ENCODE results near the gene TBC1D7. TPM values are rescaled to one million over a fixed set of nuclear protein-coding genes. Genes with fewer than 3 reads are reported as not detected.

Gene TBC1D7
- total RNA-seq (2021) (32.1 and 34.2 TPM in 2 replicates), Bru-seq, nascent RNA (percentile 76 among the genes with signal in this experiment), BruChase-seq, experiment 1, labeled RNA remaining after a 2-hour chase (percentile 72 among the genes with signal in this experiment), BruChase-seq, experiment 2, labeled RNA remaining after a 6-hour chase (percentile 69 among the genes with signal in this experiment)
- long read RNA-seq, transcript TBC1D7-204 (8 exons, 1,276 nt) = major isoform, 14 of 75 reads
- long read RNA-seq, transcript TBC1D7-202 (8 exons, 1,116 nt) = minor isoform, 9 of 75 reads
- long read RNA-seq, partial matches to known transcripts = 10 of 75 reads
- long read RNA-seq, other reads (novel, unspliced or antisense) = 39 of 75 reads

DNA sequence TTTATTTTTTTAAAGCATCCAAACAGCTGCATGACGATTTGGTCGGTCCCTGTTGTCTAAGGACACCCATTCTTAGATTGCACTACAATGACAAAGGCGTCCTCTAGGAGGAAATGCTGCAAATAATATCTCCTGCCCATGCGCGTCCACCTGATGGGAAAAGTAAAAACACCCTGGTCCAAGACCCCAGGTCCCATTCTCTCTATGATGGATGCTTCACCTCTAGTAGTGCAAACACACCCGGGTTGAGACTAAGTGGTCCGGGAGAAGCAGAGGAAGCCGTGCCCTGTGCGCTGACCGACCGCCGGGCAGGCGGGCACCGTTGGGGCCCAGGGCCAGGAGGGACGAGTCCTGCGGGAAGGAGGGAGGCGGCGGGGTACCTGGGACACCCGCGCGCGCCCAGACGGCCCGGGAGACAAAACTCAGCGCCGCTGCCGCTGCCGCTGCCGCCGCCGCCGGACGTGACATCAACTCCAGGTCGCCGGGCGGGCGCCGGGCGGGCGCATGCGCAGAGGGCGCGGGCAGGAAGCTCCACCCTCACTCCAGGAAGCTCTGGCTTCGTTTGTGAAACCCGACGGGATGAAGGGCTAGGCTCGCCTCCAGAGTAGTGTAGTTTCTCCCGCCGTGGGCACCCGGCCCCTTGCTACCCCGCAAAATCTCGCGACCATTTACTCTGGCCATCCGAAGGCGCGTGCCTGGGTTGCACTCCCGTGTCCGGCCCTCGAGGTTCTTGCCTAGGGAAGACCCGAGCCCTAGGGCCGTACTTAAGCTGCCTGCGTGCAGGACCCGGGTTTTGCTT is at the start of gene TBC1D7:
TBC1D7 (minus strand) TSS at position 462 of the 799 bp plus-strand sequence. CDS start 1,639 bp downstream, outside the sequence.
- Histone ChIP-seq H3K36me3 (ENCODE audit: insufficient read depth, low read length, poor library complexity, severe bottlenecking) (peaks cover 10% of the 10 kb centered on the region), H3K4me1 (ENCODE audit: insufficient read depth, low read length, poor library complexity, severe bottlenecking) (peaks cover 18% of the 10 kb centered on the region), H3K27me3 (replicated peaks; ENCODE audit: insufficient read depth, low read depth, low read length, poor library complexity) (no peaks in the 10 kb centered on the region), H3K4me3 (ENCODE audit: low read depth, low read length, poor library complexity, severe bottlenecking) (peak within 1 kb of the TSS; percentile 82), H3K27ac (ENCODE audit: low read depth, low read length, poor library complexity, severe bottlenecking) (peak within 1 kb of the TSS; percentile 86), H3K9me3 (ENCODE audit: low read depth, low read length, poor library complexity, severe bottlenecking) (no peaks in the 10 kb centered on the region)
- CTCF ChIA-PET = interaction anchor here (0.6 to 0.8 kb wide), 2 partner anchors 17 to 99 kb away, joined by 3 read pairs; no protein-coding TSS in a partner anchor
- TSS peak; percentile 54 for BruUV-seq (replicated peaks)
- POLR2A ChIA-PET (ENCODE audit: low non-redundant PET) = interaction anchor here (0.6 kb wide), 1 partner anchor 804 kb away, joined by 5 read pairs; no protein-coding TSS in a partner anchor
- TF ChIP-seq, protein P1, sequence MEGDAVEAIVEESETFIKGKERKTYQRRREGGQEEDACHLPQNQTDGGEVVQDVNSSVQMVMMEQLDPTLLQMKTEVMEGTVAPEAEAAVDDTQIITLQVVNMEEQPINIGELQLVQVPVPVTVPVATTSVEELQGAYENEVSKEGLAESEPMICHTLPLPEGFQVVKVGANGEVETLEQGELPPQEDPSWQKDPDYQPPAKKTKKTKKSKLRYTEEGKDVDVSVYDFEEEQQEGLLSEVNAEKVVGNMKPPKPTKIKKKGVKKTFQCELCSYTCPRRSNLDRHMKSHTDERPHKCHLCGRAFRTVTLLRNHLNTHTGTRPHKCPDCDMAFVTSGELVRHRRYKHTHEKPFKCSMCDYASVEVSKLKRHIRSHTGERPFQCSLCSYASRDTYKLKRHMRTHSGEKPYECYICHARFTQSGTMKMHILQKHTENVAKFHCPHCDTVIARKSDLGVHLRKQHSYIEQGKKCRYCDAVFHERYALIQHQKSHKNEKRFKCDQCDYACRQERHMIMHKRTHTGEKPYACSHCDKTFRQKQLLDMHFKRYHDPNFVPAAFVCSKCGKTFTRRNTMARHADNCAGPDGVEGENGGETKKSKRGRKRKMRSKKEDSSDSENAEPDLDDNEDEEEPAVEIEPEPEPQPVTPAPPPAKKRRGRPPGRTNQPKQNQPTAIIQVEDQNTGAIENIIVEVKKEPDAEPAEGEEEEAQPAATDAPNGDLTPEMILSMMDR (conservative IDR thresholded peaks at IDR 0.05; ENCODE audit: low read depth, low read length) = 0 out of 2 replicates have a peak, but pooled peaks have one; percentile 10
- no peak for TF ChIP-seq EZH2 (IDR thresholded peaks at IDR 0.05; ENCODE audit: borderline replicate concordance, low read depth, low read length, poor library complexity, severe bottlenecking)
- intact Hi-C loops (cut with micrococcal nuclease; ENCODE audit: unreplicated experiment) = no loop called here
- peak; percentile 93 for DNase-seq (ENCODE audit: low spot score)

- Histone ChIP-seq H3K27ac (ENCODE audit: low read depth, low read length, poor library complexity, severe bottlenecking) (no peak overlapping the region), H3K36me3 (ENCODE audit: insufficient read depth, low read length, poor library complexity, severe bottlenecking) (no peaks in the 10 kb centered on the region), H3K27me3 (replicated peaks; ENCODE audit: insufficient read depth, low read depth, low read length, poor library complexity) (no peaks in the 10 kb centered on the region), H3K4me1 (ENCODE audit: insufficient read depth, low read length, poor library complexity, severe bottlenecking) (peaks cover 7% of the 10 kb centered on the region), H3K4me3 (ENCODE audit: low read depth, low read length, poor library complexity, severe bottlenecking) (no peak overlapping the region), H3K9me3 (ENCODE audit: low read depth, low read length, poor library complexity, severe bottlenecking) (no peaks in the 10 kb centered on the region)
- ChIA-PET CTCF (no interaction called here), POLR2A (ENCODE audit: low non-redundant PET) (no interaction called here)
- TF ChIP-seq, protein P1 (conservative IDR thresholded peaks at IDR 0.05; ENCODE audit: low read depth, low read length) = no peak
- TF ChIP-seq EZH2 (IDR thresholded peaks at IDR 0.05; ENCODE audit: borderline replicate concordance, low read depth, low read length, poor library complexity, severe bottlenecking) = no peak
- no peak for DNase-seq (ENCODE audit: low spot score)
- intact Hi-C loops (cut with micrococcal nuclease; ENCODE audit: unreplicated experiment) = no loop called here
- no TSS peak for BruUV-seq (replicated peaks)
Observed at GRCh38 chr6:13377054-13377758, 48.9 kb upstream of the TBC1D7 start.

DNA sequence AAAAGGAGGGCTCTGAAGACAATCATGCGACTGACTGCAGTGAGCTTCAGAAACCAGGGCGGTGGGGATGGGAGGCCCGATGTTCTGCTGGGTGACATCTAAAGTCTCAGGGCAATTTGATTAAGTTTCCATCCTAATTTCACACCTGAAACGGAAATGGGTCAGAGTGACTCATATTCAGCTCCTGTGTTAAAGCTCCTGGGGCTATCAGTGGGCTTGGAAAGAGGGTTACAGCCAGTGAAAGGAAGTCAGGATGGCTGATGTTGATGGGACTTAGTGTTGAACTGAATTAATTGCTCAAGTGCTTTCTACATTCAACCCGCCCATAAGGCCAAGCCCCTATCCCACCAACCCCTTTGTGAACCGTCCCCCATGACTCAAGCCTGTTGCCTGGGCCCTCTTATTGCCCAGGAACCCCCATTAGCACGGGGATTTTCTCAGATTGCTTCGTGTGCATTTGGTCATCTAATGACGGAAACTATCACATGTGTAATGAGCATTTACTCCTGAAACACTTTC is 47.1 kb upstream of the TBC1D7 start:
- BruUV-seq (replicated peaks) = no TSS peak
- Histone ChIP-seq H3K4me1 (ENCODE audit: insufficient read depth, low read length, poor library complexity, severe bottlenecking) (peaks cover 15% of the 10 kb centered on the region), H3K36me3 (ENCODE audit: insufficient read depth, low read length, poor library complexity, severe bottlenecking) (no peaks in the 10 kb centered on the region), H3K27ac (ENCODE audit: low read depth, low read length, poor library complexity, severe bottlenecking) (no peak overlapping the region), H3K9me3 (ENCODE audit: low read depth, low read length, poor library complexity, severe bottlenecking) (no peaks in the 10 kb centered on the region), H3K4me3 (ENCODE audit: low read depth, low read length, poor library complexity, severe bottlenecking) (no peak overlapping the region), H3K27me3 (replicated peaks; ENCODE audit: insufficient read depth, low read depth, low read length, poor library complexity) (no peaks in the 10 kb centered on the region)
- no peak for TF ChIP-seq EZH2 (IDR thresholded peaks at IDR 0.05; ENCODE audit: borderline replicate concordance, low read depth, low read length, poor library complexity, severe bottlenecking)
- TF ChIP-seq, protein P1 (conservative IDR thresholded peaks at IDR 0.05; ENCODE audit: low read depth, low read length) = no peak
- DNase-seq (ENCODE audit: low spot score) = no peak
- ChIA-PET CTCF (interaction anchor here (0.5 kb wide), 1 partner anchor 12 kb away, joined by 7 read pairs; no protein-coding TSS in a partner anchor), POLR2A (ENCODE audit: low non-redundant PET) (no interaction called here)
- intact Hi-C loops (cut with micrococcal nuclease; ENCODE audit: unreplicated experiment) = no loop called here

All from A673 (cell line).